ENCODE data around the gene PGA5.
"Not testable (repeated sequence)": the region's sequence is repeated elsewhere in the genome, so short reads cannot be mapped to it uniquely, and the experiment has no call there.

PGA5 gene
- long read RNA-seq = 0 reads

DNA sequence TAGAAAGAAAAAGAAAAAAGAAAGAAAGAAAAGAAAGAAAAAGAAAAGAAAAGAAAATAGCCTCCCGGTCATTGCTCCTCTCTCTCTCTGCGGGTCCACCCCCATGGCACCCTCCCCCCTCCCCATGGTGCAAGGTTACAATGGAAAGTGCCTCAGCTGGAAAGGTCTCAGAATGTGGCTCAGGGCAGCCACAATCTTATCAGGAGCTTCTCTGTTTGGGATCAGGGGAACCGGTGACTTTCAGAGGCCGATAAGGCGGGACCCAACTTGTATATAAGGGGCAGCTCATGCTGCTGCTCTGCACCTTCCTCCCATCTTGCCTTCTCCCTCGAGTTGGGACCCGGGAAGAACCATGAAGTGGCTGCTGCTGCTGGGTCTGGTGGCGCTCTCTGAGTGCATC is at the start of gene PGA5:
Gene PGA5, plus strand, starts transcription at position 301 of the 400 bp plus-strand sequence. Its CDS starts 52 bp downstream, at position 353.
- not testable (repeated sequence) for DNase-seq (ENCODE audit: low read depth in 1 of 2, low spot score in 1 of 2); H3K27me3 ChIP-seq (ENCODE audit: insufficient read depth, poor library complexity, severe bottlenecking); H3K4me3 ChIP-seq (replicated peaks; ENCODE audit: insufficient read depth, low read length); H3K27ac ChIP-seq (replicated peaks)

DNA sequence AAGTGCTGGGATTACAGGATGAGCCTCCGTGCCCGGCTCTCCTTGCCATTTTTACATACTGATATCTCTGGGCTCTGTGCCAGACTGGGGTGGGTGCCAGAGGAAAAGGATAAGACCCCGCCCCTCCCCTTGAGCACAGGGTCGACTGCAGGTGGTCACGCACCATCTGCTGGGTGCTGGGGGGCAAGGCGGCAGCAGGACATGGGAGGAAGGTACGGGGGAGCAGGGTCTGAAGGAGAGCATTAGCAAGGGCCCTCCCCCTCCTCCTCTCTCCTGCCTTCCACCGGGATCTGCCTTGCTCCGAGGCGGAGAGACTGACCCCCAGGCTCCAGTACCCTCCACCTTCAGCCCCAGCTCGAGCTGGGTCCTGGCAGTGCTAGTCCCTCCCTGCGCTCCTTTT is 47.4 kb upstream of the PGA5 start:
- DNase-seq (ENCODE audit: low read depth in 1 of 2, low spot score in 1 of 2) = no peak
- H3K27ac ChIP-seq (replicated peaks) = no peak overlapping the region
- no peak for TF ChIP-seq GABPA (IDR thresholded peaks at IDR 0.05; ENCODE audit: low read depth)
- TF ChIP-seq, protein P1, sequence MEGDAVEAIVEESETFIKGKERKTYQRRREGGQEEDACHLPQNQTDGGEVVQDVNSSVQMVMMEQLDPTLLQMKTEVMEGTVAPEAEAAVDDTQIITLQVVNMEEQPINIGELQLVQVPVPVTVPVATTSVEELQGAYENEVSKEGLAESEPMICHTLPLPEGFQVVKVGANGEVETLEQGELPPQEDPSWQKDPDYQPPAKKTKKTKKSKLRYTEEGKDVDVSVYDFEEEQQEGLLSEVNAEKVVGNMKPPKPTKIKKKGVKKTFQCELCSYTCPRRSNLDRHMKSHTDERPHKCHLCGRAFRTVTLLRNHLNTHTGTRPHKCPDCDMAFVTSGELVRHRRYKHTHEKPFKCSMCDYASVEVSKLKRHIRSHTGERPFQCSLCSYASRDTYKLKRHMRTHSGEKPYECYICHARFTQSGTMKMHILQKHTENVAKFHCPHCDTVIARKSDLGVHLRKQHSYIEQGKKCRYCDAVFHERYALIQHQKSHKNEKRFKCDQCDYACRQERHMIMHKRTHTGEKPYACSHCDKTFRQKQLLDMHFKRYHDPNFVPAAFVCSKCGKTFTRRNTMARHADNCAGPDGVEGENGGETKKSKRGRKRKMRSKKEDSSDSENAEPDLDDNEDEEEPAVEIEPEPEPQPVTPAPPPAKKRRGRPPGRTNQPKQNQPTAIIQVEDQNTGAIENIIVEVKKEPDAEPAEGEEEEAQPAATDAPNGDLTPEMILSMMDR (IDR thresholded peaks at IDR 0.05; ENCODE audit: insufficient read depth, low read length) = no peak
- no peak for TF ChIP-seq POLR2AphosphoS5 (IDR thresholded peaks at IDR 0.05; ENCODE audit: low read depth)
- TF ChIP-seq REST (IDR thresholded peaks at IDR 0.05; ENCODE audit: insufficient replicate concordance, low read depth) = no peak
- no peak for TF ChIP-seq SPI1 (IDR thresholded peaks at IDR 0.05; ENCODE audit: borderline replicate concordance, low read depth)
- H3K27me3 ChIP-seq (ENCODE audit: insufficient read depth, poor library complexity, severe bottlenecking) = no peaks in the 10 kb centered on the region
- H3K4me3 ChIP-seq (replicated peaks; ENCODE audit: insufficient read depth, low read length) = no peak overlapping the region

- no peak overlapping the region for H3K4me3 ChIP-seq (replicated peaks; ENCODE audit: insufficient read depth, low read length)
- no peaks in the 10 kb centered on the region for H3K27me3 ChIP-seq (ENCODE audit: insufficient read depth, poor library complexity, severe bottlenecking)
- no peak for DNase-seq (ENCODE audit: low read depth in 1 of 2, low spot score in 1 of 2)
- no peak overlapping the region for H3K27ac ChIP-seq (replicated peaks)
- TF ChIP-seq SPI1 (IDR thresholded peaks at IDR 0.05; ENCODE audit: borderline replicate concordance, low read depth) = no peak
- TF ChIP-seq POLR2AphosphoS5 (IDR thresholded peaks at IDR 0.05; ENCODE audit: low read depth) = no peak
- TF ChIP-seq GABPA (IDR thresholded peaks at IDR 0.05; ENCODE audit: low read depth) = no peak
- TF ChIP-seq REST (IDR thresholded peaks at IDR 0.05; ENCODE audit: insufficient replicate concordance, low read depth) = no peak
- TF ChIP-seq, protein P1 (IDR thresholded peaks at IDR 0.05; ENCODE audit: insufficient read depth, low read length) = no peak
These were observed 46.8 kb upstream of the PGA5 start for GRCh38 chr11:61194169-61194671.

- no peak overlapping the region for H3K27ac ChIP-seq (replicated peaks)
- DNase-seq (ENCODE audit: low read depth in 1 of 2, low spot score in 1 of 2) = no peak
- no peaks in the 10 kb centered on the region for H3K27me3 ChIP-seq (ENCODE audit: insufficient read depth, poor library complexity, severe bottlenecking)
- no peak overlapping the region for H3K4me3 ChIP-seq (replicated peaks; ENCODE audit: insufficient read depth, low read length)
- TF ChIP-seq, protein P1 (IDR thresholded peaks at IDR 0.05; ENCODE audit: insufficient read depth, low read length) = no peak
- no peak for TF ChIP-seq GABPA (IDR thresholded peaks at IDR 0.05; ENCODE audit: low read depth)
- no peak for TF ChIP-seq POLR2AphosphoS5 (IDR thresholded peaks at IDR 0.05; ENCODE audit: low read depth)
- no peak for TF ChIP-seq REST (IDR thresholded peaks at IDR 0.05; ENCODE audit: insufficient replicate concordance, low read depth)
- no peak for TF ChIP-seq SPI1 (IDR thresholded peaks at IDR 0.05; ENCODE audit: borderline replicate concordance, low read depth)
These were observed 45.8 kb upstream of the PGA5 start for GRCh38 chr11:61194981-61195695.
